HepG2 (cell line): ENCODE data around the gene PSEN2. TPM values are rescaled to one million over a fixed set of nuclear protein-coding genes. Genes with fewer than 3 reads are reported as not detected.

Source experiments
- ATAC-seq: fragments of 200-7000 bp; cut with Tn5 transposase; 3 replicates; pipeline ENCODE4 v1.9.1; 2020; ENCODE audit warnings: mild to moderate bottlenecking, moderate library complexity
- BruUV-seq: library from RNA; stranded (reverse); fragments of 400-500 nt; replicated peaks from 2 replicates; lab custom pipeline; 2021; lab: Mats Ljungman, UMichigan
- CTCF ChIA-PET: fragments of 300-600 bp; formaldehyde crosslinking; extraction: SDS; loops from one replicate; lab custom pipeline; 2021; ENCODE audit warnings: low total read pairs, inconsistent platforms, low intra/inter-chr PET ratio; lab: Yijun Ruan, JAX
- POLR2A ChIA-PET: fragments of 350-600 bp; sonication (Branson Sonifier 250); formaldehyde crosslinking; loops from one replicate; lab custom pipeline; 2020; ENCODE audit warnings: antibody characterized with exemption, inconsistent platforms; lab: Yijun Ruan, JAX
- DNase-seq: peaks from one replicate; pipeline ENCODE4 v3.0.0-alpha.2; 2015; ENCODE audit warnings: low spot score
- FAIRE-seq: peaks from 3 replicates; lab custom pipeline; 2011; peaks lifted over from hg19 to GRCh38; lab: Jason Lieb, UNC
- H2AFZ ChIP-seq: one replicate; pipeline ENCODE4 v1.6.1; 2011; ENCODE audit warnings: low read length, inconsistent platforms
- H3K27ac ChIP-seq: fragments of 300-600 bp; 3 replicates; pipeline ENCODE4 v1.8.0; 2011; ENCODE audit warnings: mixed run types, mild to moderate bottlenecking, mixed read lengths, low read length, inconsistent platforms; ENCODE audit not compliant: insufficient read depth; ENCODE audit errors: extremely low read length
- H3K27me3 ChIP-seq, 2 experiments: fragments of 200-600 bp in 1 of 2; 2 replicates in 1 of 2; 3 replicates in 1 of 2; pipeline versions ENCODE4 v1.6.0 to v1.8.0; 2011; ENCODE audit warnings: low read length in 2 of 2, mild to moderate bottlenecking in 2 of 2, moderate library complexity in 2 of 2, inconsistent platforms in 1 of 2; ENCODE audit not compliant: insufficient read depth in 2 of 2, control insufficient read depth in 1 of 2
- H3K36me3 ChIP-seq, 2 experiments: fragments of 200-600 bp in 1 of 2; replicated peaks in 1 of 2; 2 replicates in 1 of 2; 3 replicates in 1 of 2; pipeline versions ENCODE4 v1.5.1 to v1.8.0; 2011; ENCODE audit warnings: low read length in 2 of 2, inconsistent platforms in 1 of 2; ENCODE audit not compliant: insufficient read depth in 2 of 2, control insufficient read depth in 1 of 2
- H3K4me1 ChIP-seq: 2 replicates; pipeline ENCODE4 v1.5.1; 2012; ENCODE audit warnings: low read length, inconsistent platforms; ENCODE audit not compliant: insufficient read depth
- H3K4me2 ChIP-seq: 2 replicates; pipeline ENCODE4 v1.6.0; 2011; ENCODE audit warnings: low read depth, low read length, inconsistent platforms
- H3K4me3 ChIP-seq, 3 experiments: fragments of 200-600 bp in 1 of 3; sonication (generic), shearing (Covaris generic) in 1 of 3; replicated peaks in 1 of 3; 2 replicates each; pipeline ENCODE4 v1.5.1; 2011 to 2016; ENCODE audit warnings: low read length in 3 of 3, inconsistent platforms in 2 of 3, low read depth in 2 of 3, mild to moderate bottlenecking in 2 of 3, control low read depth in 1 of 3, mixed read lengths in 1 of 3; ENCODE audit not compliant: insufficient read depth in 1 of 3
- H3K79me2 ChIP-seq: one replicate; pipeline ENCODE4 v1.6.1; 2011; ENCODE audit warnings: low read length, inconsistent platforms; ENCODE audit not compliant: insufficient read depth
- H3K9ac ChIP-seq: 2 replicates; pipeline ENCODE4 v1.6.0; 2011; ENCODE audit warnings: mild to moderate bottlenecking, low read depth, low read length, inconsistent platforms; ENCODE audit not compliant: insufficient read depth
- H3K9me3 ChIP-seq: 2 replicates; pipeline ENCODE4 v1.5.1; 2012; ENCODE audit warnings: mild to moderate bottlenecking, low read length
- H4K20me1 ChIP-seq: 2 replicates; pipeline ENCODE4 v1.6.0; 2011; ENCODE audit warnings: inconsistent platforms, mild to moderate bottlenecking, low read length, moderate library complexity; ENCODE audit not compliant: insufficient read depth
- ATF6 ChIP-seq: sonication (generic); formaldehyde crosslinking; conservative IDR thresholded peaks from 2 replicates; pipeline ENCODE4 v1.4.0; 2020; ENCODE audit warnings: missing genetic modification reagents
- HMGXB4 ChIP-seq, 2 experiments: sonication (generic) in 1 of 2; formaldehyde crosslinking in 1 of 2; IDR thresholded peaks; 2 replicates each; pipeline versions ENCODE4 v1.4.0 to v1.6.1; 2018 to 2020; ENCODE audit warnings: missing genetic modification reagents in 2 of 2, borderline replicate concordance in 1 of 2, low read depth in 1 of 2, mild to moderate bottlenecking in 1 of 2, missing biosample characterization in 1 of 2
- SP5 ChIP-seq: IDR thresholded peaks from 2 replicates; pipeline ENCODE4 v1.6.1; 2016; ENCODE audit warnings: low read depth, borderline replicate concordance
- TP53 ChIP-seq: sonication (generic); formaldehyde crosslinking; conservative IDR thresholded peaks from 2 replicates; pipeline ENCODE4 v1.4.0; 2020; ENCODE audit warnings: missing genetic modification reagents
- ZBTB20 ChIP-seq: sonication (generic); formaldehyde crosslinking; IDR thresholded peaks from 2 replicates; pipeline ENCODE4 v1.8.1; 2023; ENCODE audit warnings: missing genetic modification reagents, low read depth, mild to moderate bottlenecking, borderline replicate concordance
- ZSCAN20 ChIP-seq: sonication (generic); formaldehyde crosslinking; IDR thresholded peaks from 2 replicates; pipeline ENCODE4 v1.4.0; 2020; ENCODE audit warnings: missing genetic modification reagents, mild to moderate bottlenecking, borderline replicate concordance
- WGBS: methylation state at CpG from one replicate; pipeline ENCODE4 v1.1.6; 2017; ENCODE audit warnings: low lambda C conversion rate; 5-methylcytosine and 5-hydroxymethylcytosine counted together
- in situ Hi-C: cut with HindIII; loops from 2 replicates; pipeline ENCODE4 v1.10.0; 2017; ENCODE audit warnings: low pct_unique_long_range_greater_than_20kb; ENCODE audit not compliant: extremely low pct_ligation_motif_present
- intact Hi-C: fragments of 100-400 bp; cut with micrococcal nuclease; formaldehyde crosslinking; loops from one replicate; pipeline ENCODE4 v1.10.0; 2022; ENCODE audit not compliant: unreplicated experiment
- polyA plus RNA-seq, 8 experiments: library from polyadenylated mRNA; depleted of rRNA in 3 of 8; stranded (reverse) in 7 of 8; unstranded in 1 of 8; fragments of >200 nt; fragmentation: Illumina TruSeq in 4 of 8; extraction: Trizol in 4 of 8; gene quantifications; 2 replicates each; pipeline versions ENCODE4 v1.2.1 to v1.2.3, GENCODE V29; 2011 to 2016; ENCODE audit warnings: low read depth in 4 of 8, missing spikeins in 1 of 8, mixed read lengths in 1 of 8; ENCODE audit not compliant: insufficient read depth in 1 of 8
- total RNA-seq, 5 experiments: library from RNA; depleted of rRNA; stranded (reverse); fragments of >200 nt; fragmentation: Illumina TruSeq; extraction: Trizol; gene quantifications; 2 replicates each; pipeline ENCODE4 v1.2.3, GENCODE V29; 2016; ENCODE audit warnings: low read depth in 1 of 5

PSEN2 gene
- total and polyA plus RNA-seq, 2 of the 13 experiments (the other 11 are each of a cell fraction or from before 2014, with no cell fraction given): 5.9 to 13.1 TPM

- 0 out of 2 replicates have a peak, but pooled peaks cover 5% of the 10 kb centered on the region for H4K20me1 ChIP-seq
These were observed 45.2 kb upstream of the PSEN2 start for GRCh38 chr1:226825037-226825745.

GRCh38 chr1:226825746-226826100, 44.7 kb upstream of the PSEN2 start:
- no TSS peak for BruUV-seq
- no peak for ATAC-seq
- no peak overlapping the region for H3K27ac ChIP-seq
- H3K79me2 ChIP-seq: no peaks in the 10 kb centered on the region
- no peak overlapping the region for H3K4me2 ChIP-seq
- H2AFZ ChIP-seq: no peak overlapping the region
- WGBS: 14% methylated on average over 3 of the region's 3 CpGs
- no peaks in the 10 kb centered on the region for H3K36me3 ChIP-seq
- in situ Hi-C loops: loop anchor here (5.0 kb wide), 1 partner anchor 193 kb away; no protein-coding TSS in a partner anchor
- H3K4me1 ChIP-seq: no peaks in the 10 kb centered on the region
- intact Hi-C loops: no loop called here
- 0 out of 2 replicates have a peak, but pooled peaks cover 5% of the 10 kb centered on the region for H4K20me1 ChIP-seq
- ChIA-PET CTCF (no interaction called here), POLR2A (no interaction called here)
- no peak for FAIRE-seq
- no peak for DNase-seq
- H3K27me3 ChIP-seq: peaks cover 2 to 37% of the 10 kb centered on the region in 2 experiments; a peak in 2 of 5 replicates
- no peaks in the 10 kb centered on the region for H3K9me3 ChIP-seq
- no peak overlapping the region for H3K4me3 ChIP-seq
- H3K9ac ChIP-seq: no peak overlapping the region
- TF ChIP-seq ATF6 (CRISPR knock-in tag): no peak
- TF ChIP-seq ZBTB20 (CRISPR knock-in tag): no peak

More at GRCh38 chr1:226825037-226825745, 45.2 kb upstream of the PSEN2 start:
- FAIRE-seq (no peak), DNase-seq (no peak)
- 12% methylated on average over 9 of the region's 9 CpGs for WGBS
- Histone ChIP-seq H3K27ac (no peak overlapping the region), H3K4me1 (no peaks in the 10 kb centered on the region), H3K27me3 (peaks cover 2 to 42% of the 10 kb centered on the region in 2 experiments; a peak in 2 of 5 replicates), H2AFZ (no peak overlapping the region), H3K4me3 (no peak overlapping the region), H3K79me2 (no peaks in the 10 kb centered on the region), H3K36me3 (no peaks in the 10 kb centered on the region)
- CTCF ChIA-PET: no interaction called here
- POLR2A ChIA-PET: no interaction called here
- in situ Hi-C loops (loop anchor here (5.0 kb wide), 1 partner anchor 193 kb away; no protein-coding TSS in a partner anchor), intact Hi-C loops (no loop called here)
- TF ChIP-seq HMGXB4 (CRISPR knock-in tag; IDR thresholded peaks at IDR 0.05; ENCODE audit: borderline replicate concordance in 1 of 2, low read depth in 1 of 2) (no peak), TP53 (CRISPR knock-in tag) (no peak), ZSCAN20 (CRISPR knock-in tag) (no peak), SP5 (CRISPR knock-in tag) (no peak)
- TF ChIP-seq, all 625 proteins: peak for 0
- no peak overlapping the region for H3K4me2 ChIP-seq
- H3K9ac ChIP-seq: no peak overlapping the region
- H3K9me3 ChIP-seq: no peaks in the 10 kb centered on the region
- no TSS peak for BruUV-seq
- no peak for ATAC-seq
